Breast epithelium (tissue), 4 donors: Measurements from ENCODE around the gene IRAK3. TPM values are rescaled to one million over a fixed set of nuclear protein-coding genes. Genes with fewer than 3 reads are reported as not detected.

ENCODE experiments used
- DNase-seq, 2 donors: peaks; one replicate each; pipeline ENCODE4 v3.0.0-alpha.2; 2019; ENCODE audit warnings: low spot score in 2 of 2
- H3K27ac ChIP-seq, 2 donors: fragments of 200-600 bp; sonication (generic) in 1 of 2; one replicate each; pipeline ENCODE4 v1.5.1; 2016 to 2019; ENCODE audit warnings: mild to moderate bottlenecking in 1 of 2
- H3K27me3 ChIP-seq, 2 donors: fragments of 200-600 bp; sonication (generic) in 1 of 2; one replicate each; pipeline versions ENCODE4 v1.5.1 to v1.6.0; 2017 to 2019; ENCODE audit warnings: control low read depth in 1 of 2, mild to moderate bottlenecking in 1 of 2
- H3K36me3 ChIP-seq: fragments of 200-600 bp; one replicate; pipeline ENCODE4 v1.5.1; 2019
- H3K4me1 ChIP-seq, 2 donors: fragments of 200-600 bp; sonication (generic); one replicate each; pipeline ENCODE4 v1.5.1; 2016 to 2019; ENCODE audit warnings: control low read depth in 1 of 2
- H3K4me3 ChIP-seq, 3 donors: fragments of 200-600 bp; sonication (generic); 1 replicate in 2 of 3; 2 replicates in 1 of 3; pipeline ENCODE4 v1.5.1; 2016 to 2019; ENCODE audit warnings: mild to moderate bottlenecking in 3 of 3, moderate library complexity in 2 of 3
- H3K9me3 ChIP-seq, 2 donors: fragments of 200-600 bp; sonication (generic) in 1 of 2; one replicate each; pipeline ENCODE4 v1.5.1; 2016 to 2019; ENCODE audit warnings: control low read depth in 1 of 2
- CTCF ChIP-seq, 3 donors: fragments of 450-650 bp; IDR thresholded peaks; one replicate each; pipeline ENCODE4 v1.5.1; 2016 to 2017; ENCODE audit warnings: antibody characterized with exemption in 3 of 3, mild to moderate bottlenecking in 3 of 3, moderate library complexity in 3 of 3
- POLR2A ChIP-seq: fragments of 450-650 bp; IDR thresholded peaks from one replicate; pipeline ENCODE4 v1.6.1; 2016; ENCODE audit warnings: antibody characterized with exemption, mild to moderate bottlenecking, moderate library complexity
- POLR2AphosphoS5 ChIP-seq, 3 donors: sonication (generic); formaldehyde crosslinking; IDR thresholded peaks; one replicate each; pipeline ENCODE4 v1.6.1; 2017; ENCODE audit warnings: antibody characterized with exemption in 3 of 3
- intact Hi-C: fragments of 100-400 bp; cut with DNase I; formaldehyde crosslinking; loops from one replicate; pipeline ENCODE4 v1.15.1; 2023; ENCODE audit warnings: low total_unique reads
- total RNA-seq, 3 donors: library from RNA; depleted of rRNA; stranded (reverse); fragments of >200 nt; gene quantifications; one replicate each; pipeline ENCODE4 v1.1.0, GENCODE V29; 2016

The IRAK3 gene
- total RNA-seq, 3 donors from 2014 or later = 22.2 to 88.8 (median 37.7) TPM

GRCh38 chr12:66240096-66240820 is 51.2 kb downstream of the IRAK3 start:
- intact Hi-C loops = no loop called here
- TF ChIP-seq CTCF (IDR thresholded peaks at IDR 0.05) = no peak
- TF ChIP-seq POLR2AphosphoS5 (IDR thresholded peaks at IDR 0.05) = no peak

DNA sequence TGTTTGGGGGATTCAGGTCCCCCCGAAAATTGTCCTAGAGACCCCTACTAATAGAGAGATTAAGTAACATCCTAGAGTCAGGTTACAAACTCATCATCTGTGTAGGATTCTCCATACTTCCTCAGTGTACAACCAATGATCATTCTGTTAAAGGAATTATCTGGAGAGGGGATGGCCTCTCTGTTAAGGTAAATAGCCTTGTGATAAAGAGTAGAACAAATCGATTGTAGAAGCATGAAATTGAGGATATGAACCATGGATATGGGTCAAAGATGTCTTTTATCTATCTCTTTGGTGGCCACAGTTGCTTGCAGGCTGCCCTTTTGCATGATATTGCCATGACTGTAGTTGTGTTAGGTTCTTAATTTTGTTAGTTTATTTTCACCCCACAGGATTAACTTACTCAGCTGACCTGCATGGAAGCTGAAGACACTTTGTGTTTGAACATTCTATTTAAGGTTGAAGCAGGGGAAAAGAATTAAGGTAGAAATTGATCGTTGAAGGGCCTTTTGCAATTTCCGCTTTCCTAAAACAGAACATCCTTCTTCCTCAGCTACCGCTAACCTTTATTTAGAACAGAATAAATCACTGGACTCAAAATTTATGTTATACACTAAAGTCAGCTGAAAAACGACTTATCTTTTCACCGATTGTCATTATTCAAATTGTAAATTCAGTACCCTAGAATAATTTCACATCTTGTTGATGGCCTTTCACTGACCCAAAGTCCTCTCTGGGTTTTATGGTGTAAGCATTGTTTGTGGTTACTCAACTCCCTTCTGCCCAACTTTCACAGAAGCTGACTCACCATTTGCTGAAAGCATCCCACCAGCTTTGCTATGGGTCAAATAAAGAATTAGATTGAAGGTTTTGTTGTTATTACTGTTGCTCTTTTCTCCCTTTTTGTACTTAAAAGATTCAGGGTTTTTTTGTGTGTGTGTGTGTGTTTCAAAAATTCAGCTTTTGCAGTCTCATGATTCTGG is 52.3 kb downstream of the IRAK3 start:
- Histone ChIP-seq H3K27me3 (no peaks in the 10 kb centered on the region), H3K4me1 (no peaks in the 10 kb centered on the region), H3K36me3 (no peaks in the 10 kb centered on the region), H3K27ac (peak overlapping the region in 1 of 2 donors; percentile 74), H3K9me3 (no peaks in the 10 kb centered on the region), H3K4me3 (no peak overlapping the region)
- TF ChIP-seq POLR2AphosphoS5 (IDR thresholded peaks at IDR 0.05) (no peak), POLR2A (no peak), CTCF (IDR thresholded peaks at IDR 0.05) (no peak)
- intact Hi-C loops = no loop called here
- no peak for DNase-seq

More at GRCh38 chr12:66240096-66240820, 51.2 kb downstream of the IRAK3 start:
- H3K9me3 ChIP-seq = no peaks in the 10 kb centered on the region
- H3K27ac ChIP-seq = no peak overlapping the region
- DNase-seq = no peak
- no peaks in the 10 kb centered on the region for H3K4me1 ChIP-seq
- no peaks in the 10 kb centered on the region for H3K27me3 ChIP-seq
- no peaks in the 10 kb centered on the region for H3K36me3 ChIP-seq
- no peak overlapping the region for H3K4me3 ChIP-seq

DNA sequence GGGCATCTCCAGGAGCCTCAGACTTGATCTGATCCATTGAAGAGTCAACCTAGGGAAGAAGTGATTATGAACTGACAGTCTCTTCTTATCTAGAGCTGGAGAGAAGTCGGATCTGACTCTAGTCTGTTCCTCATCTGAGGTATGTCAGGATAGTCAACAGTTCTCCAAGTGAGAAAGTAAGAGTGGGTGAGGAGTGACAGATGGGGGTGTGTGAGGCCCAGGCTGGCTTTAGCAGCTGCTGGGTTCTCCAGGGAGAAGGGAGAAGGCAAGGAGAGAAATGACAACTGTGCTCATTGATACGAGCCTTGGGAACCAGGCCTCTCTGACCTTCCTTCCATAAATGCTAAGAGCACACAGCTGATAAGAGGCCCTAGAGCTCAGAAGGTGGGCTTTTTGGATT is 53.3 kb downstream of the IRAK3 start:
- TF ChIP-seq CTCF (IDR thresholded peaks at IDR 0.05) = no peak
- no peak for TF ChIP-seq POLR2A
- no peak for TF ChIP-seq POLR2AphosphoS5 (IDR thresholded peaks at IDR 0.05)
- DNase-seq = no peak
- intact Hi-C loops = no loop called here
- H3K4me1 ChIP-seq = no peaks in the 10 kb centered on the region
- H3K4me3 ChIP-seq = no peak overlapping the region
- H3K9me3 ChIP-seq = no peaks in the 10 kb centered on the region
- no peaks in the 10 kb centered on the region for H3K27me3 ChIP-seq
- H3K27ac ChIP-seq = peak overlapping the region in 1 of 2 donors; percentile 74
- H3K36me3 ChIP-seq = no peaks in the 10 kb centered on the region

DNA sequence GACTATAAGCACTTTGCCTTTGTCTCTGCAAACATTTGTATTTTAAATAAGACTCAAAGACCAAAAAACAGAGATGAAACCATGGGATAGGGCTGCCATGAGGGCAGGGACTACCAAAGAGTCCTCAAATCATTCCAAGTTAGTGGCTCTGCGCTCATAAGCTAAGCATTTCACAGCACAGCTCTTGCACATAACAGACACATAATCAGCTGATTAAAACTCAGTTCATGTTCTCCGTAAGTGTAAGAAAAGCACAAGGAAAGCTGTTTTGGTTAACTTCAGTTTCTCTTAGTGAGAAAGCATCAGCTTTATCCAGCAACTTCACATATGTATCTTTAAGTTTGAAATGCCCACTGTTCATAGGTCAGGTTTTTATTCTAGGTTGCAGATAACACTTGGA is 54.9 kb downstream of the IRAK3 start:
- Histone ChIP-seq H3K27me3 (no peaks in the 10 kb centered on the region), H3K9me3 (no peaks in the 10 kb centered on the region), H3K27ac (no peak overlapping the region), H3K4me3 (no peak overlapping the region), H3K4me1 (no peaks in the 10 kb centered on the region), H3K36me3 (no peaks in the 10 kb centered on the region)
- intact Hi-C loops = no loop called here
- no peak for TF ChIP-seq CTCF (IDR thresholded peaks at IDR 0.05)
- TF ChIP-seq POLR2AphosphoS5 (IDR thresholded peaks at IDR 0.05) = no peak
- no peak for TF ChIP-seq POLR2A
- no peak for DNase-seq

GRCh38 chr12:66244446-66244845 is 55.4 kb downstream of the IRAK3 start:
- no peak for TF ChIP-seq CTCF (IDR thresholded peaks at IDR 0.05)
- no peak for TF ChIP-seq POLR2AphosphoS5 (IDR thresholded peaks at IDR 0.05)
- TF ChIP-seq POLR2A = no peak
- Histone ChIP-seq H3K27me3 (no peaks in the 10 kb centered on the region), H3K4me3 (no peak overlapping the region), H3K4me1 (no peaks in the 10 kb centered on the region), H3K27ac (no peak overlapping the region), H3K9me3 (no peaks in the 10 kb centered on the region), H3K36me3 (no peaks in the 10 kb centered on the region)
- DNase-seq = no peak
- intact Hi-C loops = no loop called here
